Measurements from ENCODE around the gene ZNRF4.
A peak's percentile ranks its signal among the peaks of the same experiment; 100 is the strongest.
"Not testable (repeated sequence)": the region's sequence is repeated elsewhere in the genome, so short reads cannot be mapped to it uniquely, and the experiment has no call there.

ZNRF4 gene

DNA sequence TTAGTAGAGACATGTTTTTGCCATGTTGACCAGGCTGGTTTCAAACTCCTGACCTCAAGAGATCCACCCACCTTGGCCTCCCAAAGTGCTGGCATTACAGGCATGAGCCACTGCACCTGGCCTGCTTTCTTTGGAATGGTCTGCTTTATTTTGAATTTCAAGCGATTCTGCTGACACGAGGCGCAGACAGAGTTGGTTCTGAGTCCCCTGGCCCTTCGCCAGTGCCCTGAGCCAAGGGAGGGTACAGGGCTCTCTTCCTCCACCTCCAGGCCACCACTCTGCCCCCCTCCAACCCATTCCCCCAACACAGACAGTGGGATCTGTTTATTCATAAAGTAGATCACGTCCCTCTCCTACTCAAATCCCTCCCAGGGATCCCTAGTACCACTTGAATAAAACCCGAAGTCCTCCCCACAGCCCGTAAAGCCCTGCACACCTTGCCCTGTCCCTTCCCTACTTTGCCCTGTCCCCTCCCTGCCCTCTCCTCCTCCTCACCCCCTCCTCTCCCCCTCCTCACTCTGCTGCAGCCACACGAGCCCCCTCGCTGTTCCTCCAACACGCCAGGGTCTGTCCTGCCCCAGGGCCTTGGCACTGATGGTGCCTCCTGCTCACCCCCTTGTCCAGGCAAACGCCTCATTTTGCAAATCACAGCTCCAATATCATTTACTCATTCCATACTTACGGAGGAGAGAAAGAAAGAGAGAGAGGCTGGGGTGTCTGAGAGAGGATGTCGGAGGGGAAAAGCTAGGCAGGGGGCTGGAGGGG lies 22.4 kb downstream of the ZNRF4 start:
- DNase-seq = no peak

DNA sequence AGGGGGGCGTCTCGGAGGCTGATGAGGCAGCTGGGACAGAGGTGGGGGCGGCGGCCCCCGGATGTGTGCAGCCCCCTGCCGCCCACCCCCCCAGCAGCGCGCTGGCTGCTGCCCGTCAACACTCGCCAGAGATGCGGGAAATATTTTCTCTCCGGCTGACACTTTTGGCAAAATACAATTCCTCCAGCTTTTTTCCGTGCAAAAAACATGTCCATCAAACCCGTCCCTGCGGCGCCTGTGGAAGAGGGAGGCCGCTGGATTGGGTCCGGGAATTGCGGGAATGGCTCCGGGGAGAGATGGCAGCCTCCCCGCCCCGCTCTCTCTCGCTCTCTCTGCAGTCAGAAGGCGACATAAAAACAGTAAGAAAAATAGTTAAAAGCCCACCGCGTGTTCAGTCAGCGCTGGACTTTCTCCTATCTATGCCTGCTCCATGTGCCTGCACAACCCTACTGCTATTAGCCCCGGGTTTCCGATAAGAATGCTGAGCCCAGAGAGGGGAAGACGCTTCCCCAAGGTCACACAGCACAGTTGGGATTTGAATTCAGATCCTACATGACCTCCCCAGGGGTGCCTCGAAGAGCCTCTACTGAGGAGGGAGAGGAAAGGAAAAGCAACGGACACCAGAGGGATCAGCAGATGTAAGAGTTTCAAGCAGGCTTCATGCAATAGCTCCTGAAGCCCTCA lies 23.2 kb downstream of the ZNRF4 start:
- no peak for DNase-seq

DNA sequence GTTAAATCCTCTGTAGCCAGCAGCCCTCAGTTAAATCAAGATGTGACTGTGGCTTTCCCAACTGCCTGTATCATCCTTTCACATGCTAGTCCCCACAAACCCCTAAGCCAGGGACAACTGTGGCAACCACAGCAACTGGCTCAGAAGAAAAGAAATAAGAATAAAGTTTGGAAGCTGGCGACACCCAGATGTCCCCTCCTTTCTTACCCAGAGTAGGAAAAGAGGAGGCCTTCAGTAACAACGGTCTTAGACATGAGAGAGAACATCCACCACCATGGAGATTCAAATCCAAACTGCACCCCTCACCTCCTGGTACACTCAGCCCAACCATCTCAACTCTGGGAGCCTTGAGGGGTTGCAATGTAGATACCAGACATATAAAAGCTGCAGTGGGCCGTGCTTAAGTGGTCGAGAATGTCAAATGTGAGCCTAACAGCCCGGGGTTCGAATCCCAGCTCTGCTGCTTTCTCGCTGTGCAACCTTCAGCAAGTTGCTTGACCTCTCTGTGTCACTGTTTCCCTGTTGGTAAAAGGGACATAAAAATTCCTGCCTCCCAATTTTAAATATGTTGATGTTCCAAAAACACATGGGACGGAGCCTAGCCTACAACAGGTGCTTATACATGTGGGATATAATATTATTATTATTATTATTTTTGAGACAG lies 23.8 kb downstream of the ZNRF4 start:
- no peak for DNase-seq

DNA sequence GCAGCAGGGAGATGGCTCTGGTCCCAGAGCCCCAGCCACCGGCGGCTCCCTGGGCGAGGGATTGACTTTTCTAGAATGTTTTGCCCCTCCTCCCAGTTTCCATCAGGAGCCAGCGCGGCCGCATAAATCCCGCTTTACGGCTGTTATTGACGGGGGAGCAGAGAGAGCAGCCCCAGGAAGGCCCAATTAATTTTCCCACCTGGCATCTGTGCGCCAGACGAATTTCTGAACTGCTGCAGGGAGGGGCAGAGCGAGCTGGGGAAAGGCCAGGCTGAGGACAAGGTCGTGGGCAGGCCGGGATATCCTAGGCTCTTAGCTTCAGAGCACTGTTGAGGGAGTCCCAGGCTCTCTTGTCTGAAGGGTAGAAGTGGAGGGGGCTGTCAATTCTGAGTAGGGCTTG lies 24.7 kb downstream of the ZNRF4 start:
- no peak for DNase-seq

DNA sequence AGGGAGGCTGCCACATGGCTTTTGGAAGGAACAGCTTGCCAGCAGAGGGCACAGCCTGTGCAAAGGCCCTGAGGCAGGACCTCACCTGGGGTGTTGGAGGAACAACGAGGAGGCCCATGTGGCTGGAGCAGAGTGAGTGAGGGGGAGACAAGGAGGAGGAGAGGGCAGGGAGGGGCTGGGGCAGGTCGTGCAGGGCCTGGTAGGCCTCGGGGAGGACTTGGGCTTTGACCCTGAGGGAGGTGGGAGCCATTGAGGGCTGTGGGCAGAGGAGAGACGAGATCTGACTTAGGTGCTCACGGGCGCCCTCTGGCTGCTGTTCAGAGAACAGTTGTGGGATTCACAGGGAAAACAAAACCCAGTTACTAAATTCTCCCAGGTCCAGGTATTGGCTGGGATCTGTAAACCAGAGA lies 25.2 kb downstream of the ZNRF4 start:
- peak; percentile 35 to 64 (median 56) for DNase-seq

DNA sequence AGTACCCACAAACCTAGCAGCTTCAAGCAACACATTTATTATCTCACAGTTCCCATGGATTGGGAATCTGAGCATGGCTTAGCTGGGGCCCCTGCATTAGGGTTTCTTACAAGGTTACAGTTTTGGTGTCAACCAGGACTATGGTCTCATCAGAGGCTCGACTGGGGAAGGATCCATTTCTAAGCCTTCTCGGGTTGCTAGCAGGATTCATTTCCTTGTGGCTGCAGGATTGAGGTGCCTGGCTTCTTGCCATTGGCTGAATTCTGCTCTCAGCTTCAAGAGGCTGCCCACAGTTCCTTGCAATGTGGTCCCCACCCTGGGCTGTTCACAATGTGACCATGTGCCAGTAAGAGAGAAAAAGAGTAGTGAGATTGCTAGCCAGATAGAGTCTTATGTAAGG lies 26.7 kb downstream of the ZNRF4 start:
- no peak for DNase-seq

DNA sequence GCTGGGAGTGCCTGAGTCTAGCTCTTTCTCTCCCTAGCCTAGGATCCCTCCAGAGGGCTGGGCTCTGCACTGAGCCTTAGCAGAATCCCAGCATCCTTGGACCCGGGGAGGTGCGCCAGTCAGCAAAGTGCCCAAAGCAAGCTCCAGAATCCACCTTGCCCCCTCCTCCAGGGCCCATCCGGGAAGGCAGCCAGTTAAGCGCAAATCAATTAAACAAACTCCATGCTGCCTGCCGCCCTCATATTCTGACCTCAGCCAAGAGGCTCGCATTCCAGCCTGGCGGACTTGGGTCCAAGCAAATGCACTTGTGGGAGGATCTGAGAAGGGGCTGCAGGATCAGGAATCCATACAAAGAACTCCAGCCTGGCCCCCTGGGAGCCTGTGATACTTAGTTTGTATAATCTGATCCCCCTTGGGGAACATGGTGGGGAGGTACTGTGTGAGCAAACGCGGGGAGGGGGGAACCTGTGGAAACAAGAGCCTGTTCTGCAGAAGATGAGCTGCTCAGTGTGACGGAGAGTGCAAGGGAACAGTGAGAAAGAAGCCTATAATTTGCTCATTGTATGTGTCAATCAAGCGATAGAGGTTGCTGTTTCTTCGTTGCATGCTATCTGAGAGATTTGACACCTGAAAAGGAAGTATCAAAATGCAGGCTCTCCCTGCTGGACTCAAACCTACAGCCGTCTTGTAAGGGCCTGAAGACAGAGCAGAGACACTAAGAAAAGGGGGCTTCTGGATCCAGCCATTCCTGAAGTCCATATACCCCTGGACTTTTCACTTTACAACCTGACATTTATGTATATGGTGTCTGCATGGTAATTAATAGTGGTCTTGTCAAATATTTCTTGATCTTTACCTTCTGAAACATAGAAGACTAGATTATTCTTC lies 29.4 kb downstream of the ZNRF4 start:
- no peak for DNase-seq

DNA sequence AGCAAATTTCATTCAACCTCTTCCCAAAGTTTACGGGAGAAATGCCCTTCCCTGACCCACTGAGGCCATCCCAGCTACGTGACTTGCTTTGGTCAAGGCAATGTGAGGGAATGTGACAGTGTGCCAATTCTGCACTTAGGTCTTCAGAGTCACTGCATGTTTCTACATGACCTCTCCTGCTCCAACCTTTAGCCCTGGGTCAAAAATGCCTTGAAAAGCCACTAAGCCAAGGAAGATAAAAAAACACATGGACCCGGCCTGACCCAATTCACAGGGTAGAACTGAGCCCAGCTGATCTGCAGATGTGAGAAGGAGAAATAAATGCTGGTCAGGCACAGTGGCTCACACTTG lies 30.0 kb downstream of the ZNRF4 start:
- DNase-seq = no peak

DNA sequence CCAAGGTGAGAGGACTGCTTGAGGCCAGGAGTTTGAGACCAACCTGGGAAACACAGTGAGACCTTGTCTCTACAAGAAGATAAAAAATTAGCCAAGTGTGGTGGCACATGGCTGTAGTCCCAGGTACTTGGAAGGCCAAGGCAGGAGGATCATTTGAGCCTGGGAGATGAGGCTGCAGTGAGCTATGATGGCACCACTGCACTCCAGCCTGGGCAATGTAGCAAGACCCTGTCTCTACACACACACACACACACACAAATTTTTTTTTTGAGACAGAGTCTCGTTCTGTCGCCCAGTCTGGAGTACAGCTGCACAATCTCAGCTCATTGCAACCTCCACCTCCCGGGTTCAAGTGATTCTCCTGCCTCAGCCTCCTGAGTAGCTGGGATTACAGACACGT lies 30.4 kb downstream of the ZNRF4 start:
- not testable (repeated sequence) for DNase-seq

DNA sequence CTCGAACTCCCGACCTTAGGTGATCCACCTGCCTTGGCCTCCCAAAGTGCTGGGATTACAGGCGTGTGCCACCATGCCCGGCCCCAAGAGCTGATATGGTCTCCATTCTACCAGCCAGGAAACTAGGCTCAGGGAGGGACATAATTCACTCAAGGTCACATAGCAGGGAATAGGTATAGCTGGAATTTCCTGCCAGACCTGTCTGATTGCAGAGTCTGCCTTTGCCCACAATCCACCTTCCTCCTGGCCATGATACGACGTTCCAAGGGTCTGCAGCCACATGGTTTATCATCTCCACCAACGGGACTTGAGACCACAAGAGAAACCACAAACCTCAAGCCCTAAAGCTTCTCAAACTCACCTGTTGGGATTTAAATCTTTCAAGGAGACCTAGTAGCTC lies 32.0 kb downstream of the ZNRF4 start:
- no peak for DNase-seq

DNA sequence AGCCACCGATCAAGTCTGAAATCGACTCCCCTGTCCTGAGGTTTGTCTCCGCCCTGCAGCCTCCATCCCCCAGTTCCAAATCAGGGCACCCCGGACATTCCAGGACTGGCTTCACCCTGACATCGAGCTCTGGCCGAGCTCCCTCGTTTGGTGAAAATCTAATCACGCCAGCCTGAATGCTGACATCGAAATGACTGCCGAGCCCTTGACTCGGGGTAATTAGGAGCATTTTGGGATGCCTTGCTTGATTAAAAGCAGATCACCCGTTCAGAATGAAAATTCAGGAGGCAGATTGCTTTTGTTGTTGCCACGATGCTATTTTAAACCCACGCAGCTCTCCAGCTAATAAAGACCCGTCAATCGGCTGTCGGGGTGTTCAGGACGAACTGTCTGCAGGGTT lies 34.3 kb downstream of the ZNRF4 start:
- DNase-seq = no peak

DNA sequence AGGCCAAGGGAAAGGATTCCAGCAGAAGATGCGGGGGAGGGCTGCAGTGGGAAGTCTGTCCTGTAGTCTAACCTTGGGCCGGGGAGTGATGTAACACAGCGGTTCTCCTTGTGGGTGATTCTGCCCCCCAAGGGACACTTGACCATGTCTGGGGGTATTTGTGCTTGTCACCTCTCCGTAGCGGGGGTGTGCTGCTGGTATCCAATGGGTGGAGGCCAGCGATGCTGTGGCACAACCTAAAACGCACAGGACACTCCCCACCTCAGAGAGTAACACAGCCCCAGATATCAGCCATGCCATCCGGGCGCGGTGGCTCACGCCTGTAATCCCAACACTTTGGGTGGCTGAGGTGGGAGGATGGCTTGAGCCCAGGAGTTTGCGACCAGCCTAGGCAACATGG lies 36.3 kb downstream of the ZNRF4 start:
- DNase-seq = no peak

DNA sequence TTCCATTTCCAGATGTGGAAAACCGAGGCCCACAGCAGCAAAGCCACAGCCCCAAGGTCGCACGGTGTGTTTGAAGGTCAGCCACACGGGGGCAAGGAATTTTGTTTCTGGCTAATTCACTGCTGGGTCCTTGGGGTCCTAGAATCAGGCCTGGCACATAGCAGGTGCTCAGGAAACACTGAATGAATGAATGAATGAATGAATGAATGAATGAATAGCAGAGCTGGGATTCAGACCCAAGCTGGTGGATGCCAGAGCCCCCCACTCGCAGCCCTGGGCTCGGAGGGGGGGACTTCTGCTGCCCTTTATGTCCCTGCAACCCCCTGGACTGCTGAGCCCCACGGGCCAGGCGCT lies 37.0 kb downstream of the ZNRF4 start:
- DNase-seq = no peak

DNA sequence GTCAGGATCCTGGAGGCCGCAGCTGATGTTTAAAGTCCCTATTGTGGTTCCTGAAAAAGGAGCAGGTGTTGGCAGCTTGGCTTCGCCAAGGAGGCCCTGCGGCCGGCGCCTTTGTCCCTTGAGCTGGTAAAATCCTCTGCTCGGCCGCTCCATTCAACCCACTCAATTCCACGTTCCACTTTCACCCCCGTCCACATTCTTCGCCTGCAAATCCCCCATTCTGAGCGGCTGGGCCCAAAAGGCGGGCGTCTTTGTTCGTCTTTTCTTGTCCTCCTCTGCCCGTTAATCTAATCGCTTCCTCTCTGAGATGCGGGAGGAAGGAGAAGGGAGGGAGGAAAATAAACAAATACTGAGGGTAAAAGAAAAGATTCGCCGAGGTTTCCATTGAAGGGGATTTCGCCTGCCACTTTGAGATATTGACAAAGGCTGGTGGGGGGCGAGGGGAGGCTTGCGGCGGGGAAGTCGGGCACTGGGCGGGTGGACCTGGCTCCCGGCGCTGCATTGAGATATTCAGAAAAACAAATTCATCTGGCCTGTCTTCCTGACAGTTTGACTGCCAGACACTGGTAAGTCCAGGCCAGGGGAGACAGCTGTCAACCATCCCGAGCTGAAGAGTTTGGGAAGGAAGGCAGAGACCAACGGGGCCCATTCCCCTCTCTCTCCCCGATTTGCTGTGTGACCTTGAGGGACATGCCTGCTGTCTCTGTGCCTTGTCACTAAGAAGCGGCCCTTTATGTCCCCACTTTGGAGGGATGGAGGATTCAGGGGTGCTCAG lies 37.6 kb downstream of the ZNRF4 start:
- DNase-seq = no peak

DNA sequence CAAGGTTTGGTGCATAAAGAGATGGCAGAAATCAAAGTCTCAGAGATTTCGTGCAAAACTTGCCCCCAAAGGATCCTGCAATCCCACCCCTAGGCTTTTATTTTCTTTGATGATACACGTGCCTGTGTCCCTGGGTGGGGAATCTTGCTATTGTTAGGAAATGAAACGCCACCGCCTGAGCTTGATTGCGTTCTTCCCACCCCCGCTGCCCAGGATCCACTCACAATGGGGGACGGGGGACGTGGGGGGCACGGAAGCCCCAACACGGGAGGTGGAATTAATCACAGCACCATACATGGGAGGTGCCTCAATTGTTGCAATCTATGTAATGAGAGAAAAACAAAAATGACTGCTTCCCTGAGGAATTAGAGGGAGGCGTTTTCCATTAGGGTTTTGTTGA lies 39.6 kb downstream of the ZNRF4 start:
- DNase-seq = no peak

DNA sequence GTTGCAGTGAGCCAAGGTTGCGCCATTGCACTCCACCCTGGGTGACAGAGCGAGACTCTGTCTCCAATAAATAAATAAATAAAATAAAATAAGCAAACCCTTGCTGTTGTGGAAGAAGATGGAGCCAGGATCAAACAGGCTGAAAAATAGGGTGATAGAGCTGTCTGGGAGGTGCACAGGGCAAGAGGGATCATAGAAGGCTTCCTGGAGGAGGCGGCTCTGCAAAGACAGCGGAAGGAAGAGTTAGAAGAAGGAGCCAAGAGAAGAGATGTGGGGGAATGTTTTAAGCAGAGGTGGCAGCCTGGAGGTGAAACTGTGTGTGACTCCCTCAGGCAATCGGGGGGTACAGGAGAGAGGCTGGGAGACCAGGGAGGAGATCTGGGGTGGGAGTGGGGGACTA lies 40.6 kb downstream of the ZNRF4 start:
- no peak for DNase-seq

DNA sequence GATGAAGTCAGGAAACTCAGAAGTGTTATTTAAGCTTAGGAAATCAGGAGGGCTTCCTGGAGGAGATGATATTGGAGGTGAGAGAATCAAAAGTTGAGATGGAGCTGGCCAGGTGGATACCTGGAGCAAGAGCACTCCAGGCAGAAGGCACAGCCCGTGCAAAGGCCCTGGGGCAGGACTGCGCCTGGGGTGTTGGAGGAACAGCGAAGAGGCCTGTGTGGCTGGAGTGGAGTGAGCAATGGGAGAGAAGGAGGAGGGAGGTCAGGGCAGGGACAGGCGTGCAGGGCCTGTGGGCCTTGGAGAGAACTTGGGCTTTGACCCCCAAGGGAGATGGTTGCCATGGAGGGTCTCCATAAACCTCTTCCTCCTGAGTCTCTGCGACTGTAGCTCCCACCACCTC lies 42.1 kb downstream of the ZNRF4 start:
- DNase-seq = no peak

DNA sequence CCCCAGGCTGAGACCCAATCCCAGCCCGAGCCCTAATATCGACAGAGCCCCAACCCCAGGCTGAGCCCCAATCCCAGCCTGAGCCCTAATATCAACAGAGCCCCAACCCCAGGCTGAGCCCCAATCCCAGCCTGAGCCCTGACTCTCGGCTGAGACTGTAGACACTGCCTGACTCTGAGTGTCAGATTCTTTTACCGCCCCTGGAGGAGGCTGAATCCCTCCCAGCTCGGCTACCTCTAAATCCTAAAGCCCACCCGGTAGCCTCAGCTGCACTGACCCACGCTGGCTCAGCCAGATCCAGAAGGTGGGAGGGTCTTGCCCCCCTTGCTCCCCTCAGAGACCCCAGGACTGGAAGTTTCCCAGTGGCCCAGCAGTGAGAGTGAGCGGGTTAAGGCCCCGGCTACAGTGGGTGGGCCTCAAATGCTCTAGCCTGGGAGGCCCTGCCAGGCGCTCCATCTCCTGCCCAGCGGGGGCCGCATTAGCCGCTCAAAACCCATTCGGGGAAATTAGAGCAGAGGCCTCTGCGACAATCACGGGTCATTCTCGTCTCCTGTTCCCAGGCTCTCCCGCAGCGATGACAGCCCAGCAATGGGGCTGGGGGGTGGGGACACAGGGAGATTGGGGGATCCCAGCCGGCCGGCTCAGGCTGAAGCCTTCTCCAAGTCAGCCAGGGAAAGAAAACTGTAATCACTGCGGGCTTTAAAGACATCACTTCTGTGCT lies 43.8 kb downstream of the ZNRF4 start:
- no peak for DNase-seq

DNA sequence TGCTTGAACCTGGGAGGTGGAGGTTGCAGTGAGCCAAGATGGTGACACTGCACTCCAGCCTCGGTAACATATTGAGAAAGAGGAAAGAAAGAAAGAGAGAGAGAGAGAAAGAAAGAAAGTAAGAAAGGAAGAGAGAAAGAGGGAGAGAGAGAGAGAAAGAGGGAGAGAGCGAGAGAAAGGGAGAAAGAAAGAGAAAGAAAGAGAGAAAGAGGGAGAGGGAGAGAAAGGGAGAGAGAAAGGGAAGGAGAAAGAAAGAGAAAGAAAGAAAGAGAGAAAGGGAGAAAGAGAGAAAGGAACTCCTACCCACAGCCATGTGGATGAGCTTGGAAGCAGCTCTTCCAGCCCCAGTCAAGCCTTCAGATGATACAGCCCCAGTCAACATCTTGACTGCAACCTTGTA lies 46.7 kb downstream of the ZNRF4 start:
- DNase-seq = no peak

DNA sequence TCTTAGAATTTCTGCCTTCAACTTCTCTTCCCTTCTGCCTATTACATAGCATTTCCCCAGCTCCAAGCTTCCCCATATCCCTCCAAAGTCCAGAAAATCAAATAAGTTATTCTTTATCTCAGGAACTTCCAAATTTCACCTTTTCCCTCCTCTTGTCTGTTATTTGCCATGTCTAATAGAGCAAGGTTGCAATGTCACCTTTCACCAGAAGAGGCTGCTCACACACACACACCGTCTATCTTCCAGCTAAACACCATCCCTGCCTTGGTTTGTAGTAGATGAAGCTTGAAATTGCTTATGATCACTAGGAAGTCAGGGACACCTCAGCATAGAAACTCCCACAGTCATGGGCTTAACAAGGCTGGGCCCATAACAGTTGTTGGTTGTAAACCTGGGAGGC lies 48.4 kb downstream of the ZNRF4 start:
- no peak for DNase-seq

DNA sequence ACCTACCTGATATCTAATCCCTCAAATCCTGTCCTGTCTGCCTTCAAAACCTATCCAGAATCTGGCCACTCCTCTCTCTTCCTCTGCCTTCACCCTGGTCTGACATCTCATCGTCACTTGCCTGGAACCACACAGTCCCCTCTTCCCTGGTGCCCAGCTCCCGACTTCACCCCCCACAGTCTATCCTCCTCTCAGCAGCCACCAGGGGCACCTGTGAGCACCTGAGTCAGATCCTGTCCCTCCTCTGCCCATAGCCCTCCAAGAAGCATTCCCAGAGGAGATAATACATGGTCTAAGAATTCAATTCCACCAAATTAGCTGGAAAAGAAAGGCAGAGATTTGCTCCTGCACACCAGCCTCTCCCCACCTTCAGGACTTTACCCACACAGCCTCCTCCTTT lies 48.9 kb downstream of the ZNRF4 start:
- DNase-seq = no peak

Measured in suppressor macrophage treated with lipopolysaccharide for 1 hour (primary cell).